ENCODE data around the gene TTLL1.

TTLL1 gene

DNA sequence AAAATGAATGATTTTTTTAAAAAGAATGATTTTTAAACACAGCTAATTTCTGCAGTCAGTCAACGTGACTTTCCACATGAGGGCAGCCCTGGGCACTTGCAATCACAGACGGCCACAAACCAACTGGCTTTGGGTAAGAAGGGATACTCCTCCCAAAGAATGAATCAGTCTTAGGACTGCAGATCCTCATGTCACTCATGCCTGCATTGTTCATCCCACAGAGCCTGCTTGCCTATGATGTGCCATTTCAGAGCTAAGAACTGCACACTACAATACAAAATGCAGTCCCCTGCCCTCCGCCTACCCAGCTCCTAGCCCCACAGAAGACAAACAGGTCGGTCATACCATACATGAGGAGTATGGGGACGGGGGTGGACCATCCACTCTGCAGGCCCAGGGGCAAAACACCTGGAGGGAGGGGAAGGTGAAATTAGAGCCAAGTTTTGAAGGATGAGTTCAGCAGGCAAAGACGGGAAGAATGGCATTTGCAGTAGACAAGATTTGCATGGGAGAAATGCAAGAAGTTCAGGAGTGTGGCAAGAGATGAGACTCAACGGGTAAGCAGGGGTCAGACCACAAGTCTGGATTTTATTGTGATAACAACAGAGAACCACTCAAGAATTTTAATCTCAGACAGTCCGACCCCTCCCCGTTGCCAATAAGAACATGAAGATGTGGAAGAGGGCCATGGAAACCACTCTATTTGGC is 98.9 kb downstream of the TTLL1 start:
- no peak for DNase-seq

All from COR-L47 (cell line).